Liver (tissue), 3 donors: ENCODE measurements around the gene LAMC3.

Experiments
- ATF3 ChIP-seq: IDR thresholded peaks from 2 replicates; pipeline ENCODE4 v1.6.1; 2016; ENCODE audit warnings: antibody characterized with exemption
- CTCF ChIP-seq: fragments of 150-350 bp; IDR thresholded peaks from 2 replicates; pipeline ENCODE4 v1.5.1; 2017; ENCODE audit warnings: improper control_type of control experiment, low read depth, low read length; ENCODE audit not compliant: missing input control
- EGR1 ChIP-seq, 2 donors: IDR thresholded peaks; 2 replicates each; pipeline ENCODE4 v1.6.1; 2016 to 2018; ENCODE audit warnings: antibody characterized with exemption in 2 of 2, low read depth in 2 of 2
- GABPA ChIP-seq, 2 donors: IDR thresholded peaks in 1 of 2; conservative IDR thresholded peaks in 1 of 2; 2 replicates each; pipeline ENCODE4 v1.6.1; 2016; ENCODE audit warnings: antibody characterized with exemption in 2 of 2, mild to moderate bottlenecking in 1 of 2, moderate library complexity in 1 of 2
- HNF4A ChIP-seq, 2 donors: conservative IDR thresholded peaks; 2 replicates each; pipeline ENCODE4 v1.6.1; 2016; ENCODE audit warnings: antibody characterized with exemption in 2 of 2, mild to moderate bottlenecking in 2 of 2
- JUND ChIP-seq, 2 donors: IDR thresholded peaks; 2 replicates each; pipeline ENCODE4 v1.6.1; 2016; ENCODE audit warnings: antibody characterized with exemption in 2 of 2
- MAX ChIP-seq: IDR thresholded peaks from 2 replicates; pipeline ENCODE4 v1.6.1; 2016; ENCODE audit warnings: antibody characterized with exemption
- RAD21 ChIP-seq, 2 donors: IDR thresholded peaks; 2 replicates each; pipeline ENCODE4 v1.6.1; 2016; ENCODE audit warnings: antibody characterized with exemption in 2 of 2, mild to moderate bottlenecking in 2 of 2
- REST ChIP-seq: IDR thresholded peaks from 2 replicates; pipeline ENCODE4 v1.6.1; 2016; ENCODE audit warnings: antibody characterized with exemption, mild to moderate bottlenecking
- RXRA ChIP-seq, 2 donors: IDR thresholded peaks; 2 replicates each; pipeline ENCODE4 v1.6.1; 2017 to 2018; ENCODE audit warnings: antibody characterized with exemption in 2 of 2, mild to moderate bottlenecking in 1 of 2
- SP1 ChIP-seq: IDR thresholded peaks from 2 replicates; pipeline ENCODE4 v1.6.1; 2018; ENCODE audit warnings: antibody characterized with exemption, mild to moderate bottlenecking
- TAF1 ChIP-seq: conservative IDR thresholded peaks from 2 replicates; pipeline ENCODE4 v1.6.1; 2016; ENCODE audit warnings: antibody characterized with exemption, mild to moderate bottlenecking
- donor health status: healthy.
- donor health status: healthy.

GRCh38 chr9:130981002-130981755 lies 27.8 kb upstream of the LAMC3 start:
- no peak for TF ChIP-seq JUND (IDR thresholded peaks at IDR 0.05)
- TF ChIP-seq CTCF = no peak
- no peak for TF ChIP-seq GABPA (IDR thresholded peaks at IDR 0.05 in 1 of 2, conservative IDR thresholded peaks at IDR 0.05 in 1 of 2)
- no peak for TF ChIP-seq SP1
- TF ChIP-seq RAD21 (IDR thresholded peaks at IDR 0.05) = no peak
- no peak for TF ChIP-seq RXRA (IDR thresholded peaks at IDR 0.05)
- no peak for TF ChIP-seq ATF3
- no peak for TF ChIP-seq HNF4A (conservative IDR thresholded peaks at IDR 0.05)
- no peak for TF ChIP-seq EGR1 (IDR thresholded peaks at IDR 0.05; ENCODE audit: low read depth in 2 of 2)
- no peak for TF ChIP-seq REST
- TF ChIP-seq MAX = no peak
- no peak for TF ChIP-seq TAF1
